ENCODE results near the gene PDE7B. TPM values are rescaled to one million over a fixed set of nuclear protein-coding genes. Genes with fewer than 3 reads are reported as not detected.

PDE7B gene
- total and polyA plus RNA-seq, 9 of the 15 experiments (the other 6 are each of a cell fraction or from before 2014, with no cell fraction given): 0.01 TPM; not detected in 8

DNA sequence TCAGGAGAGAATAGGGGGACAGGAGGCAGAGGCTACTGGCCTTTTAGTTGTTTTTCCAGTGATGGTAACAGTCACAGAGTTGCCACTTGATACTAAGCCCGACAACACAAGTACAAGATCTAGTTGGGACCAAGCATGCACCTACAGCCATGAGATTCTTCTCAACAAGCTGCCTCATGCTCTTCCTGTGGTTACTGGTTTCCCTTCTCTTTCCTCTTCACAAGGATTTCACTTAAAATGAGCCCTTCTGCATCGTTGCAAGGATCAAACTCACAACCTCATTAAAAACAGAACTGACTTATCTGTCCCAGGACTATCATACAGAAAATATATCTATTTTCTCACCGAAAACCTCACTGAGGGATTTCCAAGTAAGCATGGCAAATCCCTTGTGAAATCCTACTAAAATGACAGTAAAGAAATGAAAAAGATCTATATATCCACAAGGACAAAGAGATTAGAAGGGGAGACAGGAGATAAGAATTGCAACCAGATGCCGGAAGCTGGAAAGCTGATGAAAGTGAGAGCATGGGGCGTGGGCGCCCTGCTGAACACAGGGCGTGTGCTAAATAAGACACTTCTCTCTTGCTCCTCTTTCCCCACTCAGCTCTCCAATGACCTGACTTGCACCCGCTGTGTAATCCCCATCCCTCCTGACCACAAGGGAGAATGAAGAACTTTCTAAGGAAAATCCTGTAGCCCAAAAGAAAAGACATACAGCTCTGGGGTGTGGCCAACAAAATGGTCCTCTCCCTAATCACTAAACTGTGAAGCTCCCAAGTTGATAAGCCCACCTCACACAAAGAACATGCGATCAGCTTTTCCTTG lies 385.2 kb downstream of the PDE7B start (continued):
- TF ChIP-seq NFIC (IDR thresholded peaks at IDR 0.05): peak; percentile 49
- TF ChIP-seq BHLHE40 (IDR thresholded peaks at IDR 0.05; ENCODE audit: low read length): no peak
- peak; percentile 92 for TF ChIP-seq SMAD4 (CRISPR knock-in tag; conservative IDR thresholded peaks at IDR 0.05)
- peak in 1 of 2 experiments; percentile 23; a peak in 1 of 4 replicates for TF ChIP-seq SIN3A (IDR thresholded peaks at IDR 0.05; ENCODE audit: borderline replicate concordance in 2 of 2, control insufficient read depth in 1 of 2, low read depth in 2 of 2, low read length in 2 of 2)
- TF ChIP-seq TAF9B (IDR thresholded peaks at IDR 0.05; ENCODE audit: partially characterized antibody): peak; percentile 37
- 0 out of 3 replicates have a peak, but pooled peaks of 1 of the 2 experiments have one; percentile 35 for TF ChIP-seq CBX3 (IDR thresholded peaks at IDR 0.05; ENCODE audit: borderline replicate concordance in 1 of 2, low read length in 2 of 2)
- no peak for TF ChIP-seq OTX1 (CRISPR knock-in tag; IDR thresholded peaks at IDR 0.05)
- no peak for TF ChIP-seq ZNF347 (CRISPR knock-in tag; IDR thresholded peaks at IDR 0.05; ENCODE audit: low read depth)
- TF ChIP-seq, protein P1, sequence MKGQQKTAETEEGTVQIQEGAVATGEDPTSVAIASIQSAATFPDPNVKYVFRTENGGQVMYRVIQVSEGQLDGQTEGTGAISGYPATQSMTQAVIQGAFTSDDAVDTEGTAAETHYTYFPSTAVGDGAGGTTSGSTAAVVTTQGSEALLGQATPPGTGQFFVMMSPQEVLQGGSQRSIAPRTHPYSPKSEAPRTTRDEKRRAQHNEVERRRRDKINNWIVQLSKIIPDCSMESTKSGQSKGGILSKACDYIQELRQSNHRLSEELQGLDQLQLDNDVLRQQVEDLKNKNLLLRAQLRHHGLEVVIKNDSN (CRISPR knock-in tag; IDR thresholded peaks at IDR 0.05): no peak
- TF ChIP-seq, protein P2, sequence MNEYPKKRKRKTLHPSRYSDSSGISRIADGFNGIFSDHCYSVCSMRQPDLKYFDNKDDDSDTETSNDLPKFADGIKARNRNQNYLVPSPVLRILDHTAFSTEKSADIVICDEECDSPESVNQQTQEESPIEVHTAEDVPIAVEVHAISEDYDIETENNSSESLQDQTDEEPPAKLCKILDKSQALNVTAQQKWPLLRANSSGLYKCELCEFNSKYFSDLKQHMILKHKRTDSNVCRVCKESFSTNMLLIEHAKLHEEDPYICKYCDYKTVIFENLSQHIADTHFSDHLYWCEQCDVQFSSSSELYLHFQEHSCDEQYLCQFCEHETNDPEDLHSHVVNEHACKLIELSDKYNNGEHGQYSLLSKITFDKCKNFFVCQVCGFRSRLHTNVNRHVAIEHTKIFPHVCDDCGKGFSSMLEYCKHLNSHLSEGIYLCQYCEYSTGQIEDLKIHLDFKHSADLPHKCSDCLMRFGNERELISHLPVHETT (CRISPR knock-in tag; conservative IDR thresholded peaks at IDR 0.05 in 1 of 2, IDR thresholded peaks at IDR 0.05 in 1 of 2): peak in 1 of 2 experiments; percentile 42; a peak in 1 of 4 replicates
- TF ChIP-seq CCNT2 (IDR thresholded peaks at IDR 0.05; ENCODE audit: borderline replicate concordance, extremely low read depth, insufficient read length, low read depth, low read length): peak; percentile 85
- TF ChIP-seq THRAP3 (IDR thresholded peaks at IDR 0.05; ENCODE audit: borderline replicate concordance): no peak
- TF ChIP-seq ZNF253 (CRISPR knock-in tag; conservative IDR thresholded peaks at IDR 0.05): no peak
- TF ChIP-seq, protein P3, sequence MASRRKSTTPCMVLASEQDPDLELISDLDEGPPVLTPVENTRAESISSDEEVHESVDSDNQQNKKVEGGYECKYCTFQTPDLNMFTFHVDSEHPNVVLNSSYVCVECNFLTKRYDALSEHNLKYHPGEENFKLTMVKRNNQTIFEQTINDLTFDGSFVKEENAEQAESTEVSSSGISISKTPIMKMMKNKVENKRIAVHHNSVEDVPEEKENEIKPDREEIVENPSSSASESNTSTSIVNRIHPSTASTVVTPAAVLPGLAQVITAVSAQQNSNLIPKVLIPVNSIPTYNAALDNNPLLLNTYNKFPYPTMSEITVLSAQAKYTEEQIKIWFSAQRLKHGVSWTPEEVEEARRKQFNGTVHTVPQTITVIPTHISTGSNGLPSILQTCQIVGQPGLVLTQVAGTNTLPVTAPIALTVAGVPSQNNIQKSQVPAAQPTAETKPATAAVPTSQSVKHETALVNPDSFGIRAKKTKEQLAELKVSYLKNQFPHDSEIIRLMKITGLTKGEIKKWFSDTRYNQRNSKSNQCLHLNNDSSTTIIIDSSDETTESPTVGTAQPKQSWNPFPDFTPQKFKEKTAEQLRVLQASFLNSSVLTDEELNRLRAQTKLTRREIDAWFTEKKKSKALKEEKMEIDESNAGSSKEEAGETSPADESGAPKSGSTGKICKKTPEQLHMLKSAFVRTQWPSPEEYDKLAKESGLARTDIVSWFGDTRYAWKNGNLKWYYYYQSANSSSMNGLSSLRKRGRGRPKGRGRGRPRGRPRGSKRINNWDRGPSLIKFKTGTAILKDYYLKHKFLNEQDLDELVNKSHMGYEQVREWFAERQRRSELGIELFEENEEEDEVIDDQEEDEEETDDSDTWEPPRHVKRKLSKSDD (conservative IDR thresholded peaks at IDR 0.05; ENCODE audit: low read length): 0 out of 2 replicates have a peak, but pooled peaks have one; percentile 31
- TF ChIP-seq ZNF224 (CRISPR knock-in tag; IDR thresholded peaks at IDR 0.05): no peak
- no peak for TF ChIP-seq SP1 (CRISPR knock-in tag; IDR thresholded peaks at IDR 0.05)
- TF ChIP-seq GATA2 (CRISPR knock-in tag; IDR thresholded peaks at IDR 0.05): 0 out of 2 replicates have a peak, but pooled peaks have one; percentile 44
- TF ChIP-seq, protein P4, sequence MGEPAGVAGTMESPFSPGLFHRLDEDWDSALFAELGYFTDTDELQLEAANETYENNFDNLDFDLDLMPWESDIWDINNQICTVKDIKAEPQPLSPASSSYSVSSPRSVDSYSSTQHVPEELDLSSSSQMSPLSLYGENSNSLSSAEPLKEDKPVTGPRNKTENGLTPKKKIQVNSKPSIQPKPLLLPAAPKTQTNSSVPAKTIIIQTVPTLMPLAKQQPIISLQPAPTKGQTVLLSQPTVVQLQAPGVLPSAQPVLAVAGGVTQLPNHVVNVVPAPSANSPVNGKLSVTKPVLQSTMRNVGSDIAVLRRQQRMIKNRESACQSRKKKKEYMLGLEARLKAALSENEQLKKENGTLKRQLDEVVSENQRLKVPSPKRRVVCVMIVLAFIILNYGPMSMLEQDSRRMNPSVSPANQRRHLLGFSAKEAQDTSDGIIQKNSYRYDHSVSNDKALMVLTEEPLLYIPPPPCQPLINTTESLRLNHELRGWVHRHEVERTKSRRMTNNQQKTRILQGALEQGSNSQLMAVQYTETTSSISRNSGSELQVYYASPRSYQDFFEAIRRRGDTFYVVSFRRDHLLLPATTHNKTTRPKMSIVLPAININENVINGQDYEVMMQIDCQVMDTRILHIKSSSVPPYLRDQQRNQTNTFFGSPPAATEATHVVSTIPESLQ (CRISPR knock-in tag; IDR thresholded peaks at IDR 0.05): no peak
- TF ChIP-seq COPS2 (conservative IDR thresholded peaks at IDR 0.05): no peak
- TF ChIP-seq ZNF507 (tag; conservative IDR thresholded peaks at IDR 0.05): no peak
